ENCODE measurements around the gene GJC3.
A peak's percentile ranks its signal among the peaks of the same experiment; 100 is the strongest.
"Not testable (repeated sequence)": the region's sequence is repeated elsewhere in the genome, so short reads cannot be mapped to it uniquely, and the experiment has no call there.

The GJC3 gene

DNA sequence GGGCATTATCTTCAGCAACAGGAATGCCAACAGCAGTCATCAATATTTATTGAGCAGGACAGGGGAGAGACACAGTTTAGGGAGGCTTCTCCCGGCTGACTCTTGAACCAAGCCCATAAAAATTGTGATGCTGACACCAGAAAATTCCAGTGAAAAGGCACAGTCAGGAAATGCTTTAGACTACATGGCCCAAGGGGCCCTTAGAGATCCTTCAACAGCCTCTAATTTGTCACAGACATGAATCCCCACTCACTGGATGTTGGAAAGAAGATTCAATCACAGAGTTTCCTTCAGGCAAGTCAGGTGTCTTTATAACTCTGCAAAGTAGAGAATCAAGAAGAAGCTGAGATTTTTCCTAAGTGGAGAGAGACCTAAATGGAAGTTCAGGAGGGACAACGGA, 1.2 kb downstream of the GJC3 start:
- no peak for DNase-seq

DNA sequence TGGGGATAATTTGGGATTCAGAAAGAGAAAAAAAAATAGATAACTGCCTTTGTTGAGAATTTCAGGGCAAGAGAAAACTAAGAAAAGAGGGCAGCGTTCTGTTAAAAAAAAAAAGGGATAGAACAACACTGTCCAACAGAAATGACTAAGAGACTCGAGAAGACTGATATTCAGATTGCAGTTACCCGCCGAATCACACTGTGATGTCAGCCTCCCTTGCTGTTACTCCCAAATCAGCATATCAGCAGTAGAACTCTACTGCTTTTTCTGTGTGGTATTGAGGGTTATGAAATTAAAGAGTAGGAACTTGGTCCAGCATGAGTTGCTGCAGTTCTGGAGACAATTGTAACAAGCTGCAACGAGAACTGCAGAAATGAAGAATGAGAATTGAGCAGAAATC, 1.9 kb downstream of the GJC3 start:
- DNase-seq, result no peak

DNA sequence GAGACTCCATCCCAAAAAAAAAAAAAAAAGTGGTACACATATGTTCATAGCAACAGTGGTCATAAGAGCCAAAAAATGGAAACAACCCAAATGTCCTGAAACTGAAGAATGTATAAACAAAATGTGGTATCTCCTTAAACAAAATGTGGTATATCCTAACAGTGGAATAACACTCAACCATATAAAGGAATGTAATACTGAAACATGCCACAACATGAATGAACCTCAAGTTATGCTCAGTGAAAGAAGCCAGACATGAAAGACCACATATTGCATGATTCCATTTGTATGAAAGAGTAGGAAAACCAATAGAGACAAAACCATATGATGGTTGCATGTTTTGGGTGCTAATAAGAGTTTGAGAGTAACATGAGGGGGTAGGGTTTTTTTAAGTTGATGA, 3.1 kb downstream of the GJC3 start:
- DNase-seq, result no peak

DNA sequence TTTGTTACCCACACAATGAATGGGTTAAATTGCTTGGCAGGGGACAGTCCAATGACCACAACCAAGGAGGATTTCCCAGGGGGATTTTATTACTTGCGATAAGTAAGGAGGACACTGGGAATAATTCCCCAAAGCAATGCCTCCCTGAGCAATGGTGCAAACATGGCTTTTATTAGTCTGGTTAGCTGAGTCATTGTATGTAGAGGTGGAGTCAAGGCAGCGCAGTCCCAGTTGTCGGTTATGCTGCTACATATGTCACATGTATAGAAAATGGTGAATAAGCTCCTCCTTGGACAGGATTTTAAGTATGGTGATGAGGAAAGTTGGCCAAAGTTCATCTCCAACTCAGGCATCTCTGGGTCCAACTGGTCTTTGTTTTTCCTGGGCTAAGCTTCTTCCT, 6.2 kb downstream of the GJC3 start:
- no peak for DNase-seq

DNA sequence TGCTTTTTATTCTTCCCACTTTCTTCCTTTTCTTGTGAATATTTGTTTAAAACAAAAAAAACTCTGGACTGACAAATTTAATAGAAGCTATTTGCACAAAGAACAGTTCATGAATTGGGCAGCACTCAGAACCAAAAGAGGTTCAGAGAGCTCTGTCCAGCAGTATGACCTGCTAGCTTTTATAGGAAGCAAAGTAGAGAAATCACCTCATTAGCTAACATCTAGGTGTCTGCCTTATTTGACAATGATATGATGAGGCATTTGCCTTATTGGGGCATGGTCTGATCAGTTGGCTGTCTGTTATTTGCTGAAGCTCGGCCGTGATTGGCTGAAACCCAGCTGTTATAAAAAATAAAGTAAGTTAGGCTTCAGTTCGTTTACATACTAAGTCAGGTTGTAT, 9.3 kb downstream of the GJC3 start:
- DNase-seq, result no peak

DNA sequence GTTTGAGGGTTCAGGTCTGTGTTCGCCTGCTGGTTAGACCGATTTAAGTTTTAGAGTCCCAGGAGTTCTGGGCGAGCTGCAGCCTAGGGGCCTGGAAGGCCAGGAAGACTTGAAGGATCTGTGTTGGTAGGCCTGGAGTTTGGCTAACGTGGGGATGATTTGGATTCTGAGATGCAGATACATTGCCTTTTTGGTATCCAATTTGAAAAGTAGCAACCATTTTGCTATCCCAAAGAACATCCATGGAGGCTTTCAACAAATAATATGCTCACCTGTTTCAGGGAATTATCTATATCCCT, 9.7 kb downstream of the GJC3 start:
- DNase-seq, result no peak

DNA sequence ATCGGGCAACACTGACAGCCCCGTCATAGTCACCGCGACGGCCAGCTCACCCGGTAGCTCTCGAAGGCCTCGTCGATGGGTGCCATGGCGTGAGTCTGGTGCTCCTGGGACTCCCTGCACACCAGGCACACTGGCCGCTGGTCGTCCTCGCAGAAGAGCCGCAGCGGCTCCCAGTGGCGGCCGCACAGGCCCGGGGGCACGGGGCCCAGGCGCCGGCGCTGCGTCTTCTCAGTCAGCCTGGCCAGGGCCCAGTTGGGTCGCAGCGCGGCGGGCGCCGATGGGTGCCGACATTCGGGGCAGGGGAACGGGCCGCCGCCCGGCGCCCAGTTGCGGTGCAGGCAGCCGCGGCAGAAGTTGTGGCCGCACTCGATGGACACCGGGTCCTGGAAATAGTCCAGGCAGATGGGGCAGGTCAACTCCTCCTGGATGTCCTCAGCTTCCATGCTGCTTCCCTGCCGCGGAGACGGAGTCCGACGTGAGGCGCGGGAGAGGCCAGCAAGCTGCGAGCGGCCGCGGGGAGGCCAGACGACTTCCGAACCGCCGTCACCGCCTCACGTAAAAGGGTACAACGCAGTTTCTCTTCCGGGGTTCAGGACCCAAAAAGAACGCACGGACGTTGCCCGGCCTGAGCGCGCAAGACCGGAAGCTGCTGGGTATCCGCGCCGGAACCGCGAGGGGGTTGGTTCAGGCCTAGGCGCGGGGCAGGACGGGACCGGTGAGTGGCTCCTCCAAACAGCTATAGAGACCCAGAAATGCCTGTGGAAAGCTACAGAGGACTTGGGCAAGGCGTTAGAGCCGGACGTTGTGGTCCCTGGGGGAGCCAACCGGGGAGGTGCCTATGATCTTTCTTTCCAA, 10.2 kb downstream of the GJC3 start, which contains the start of gene TRIM4:
TRIM4 (minus strand) TSS at position 572 of the 855 bp plus-strand sequence; CDS start at position 443, 129 bp downstream.
- DNase-seq, result peak; percentile 94 to 96

DNA sequence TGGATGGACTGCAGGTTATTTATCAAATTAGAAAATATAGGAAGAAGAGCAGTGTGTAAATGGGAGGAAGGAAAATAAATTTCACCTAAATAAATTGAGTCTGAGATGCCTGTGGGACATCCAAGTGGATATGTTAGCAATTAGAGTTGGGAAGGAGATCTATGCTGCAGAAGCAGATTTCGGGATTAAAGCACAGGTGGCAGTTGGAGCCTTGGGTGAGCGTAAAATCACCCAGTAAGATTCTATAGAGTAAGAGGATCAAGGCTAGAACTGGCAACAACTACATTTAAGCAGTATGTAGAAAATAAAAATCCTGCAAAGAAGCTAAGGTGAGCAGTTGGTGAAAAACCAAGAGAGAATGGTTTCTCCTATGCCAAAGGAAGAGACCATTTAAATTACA, 18.4 kb downstream of the GJC3 start:
- no peak for DNase-seq

DNA sequence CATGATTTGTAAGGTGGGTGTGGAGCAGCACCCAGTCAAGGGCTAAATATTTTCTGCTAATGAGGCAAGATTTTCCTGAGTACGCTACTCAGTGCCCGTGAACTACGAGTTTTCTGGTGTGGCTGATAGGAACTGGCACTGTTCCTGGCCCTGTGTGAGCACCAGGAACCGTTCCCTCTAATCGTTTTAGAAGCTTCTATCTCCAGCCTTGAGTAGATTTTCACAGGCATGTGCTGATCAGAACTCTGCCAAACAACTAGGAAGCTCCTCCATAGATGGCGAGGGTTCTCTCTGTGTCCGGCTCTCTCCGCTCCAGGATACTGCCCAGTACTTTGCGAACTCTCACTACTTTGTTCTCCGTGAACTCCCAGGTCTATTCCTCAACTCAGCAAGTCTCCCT, 27.8 kb downstream of the GJC3 start:
- no peak for DNase-seq

DNA sequence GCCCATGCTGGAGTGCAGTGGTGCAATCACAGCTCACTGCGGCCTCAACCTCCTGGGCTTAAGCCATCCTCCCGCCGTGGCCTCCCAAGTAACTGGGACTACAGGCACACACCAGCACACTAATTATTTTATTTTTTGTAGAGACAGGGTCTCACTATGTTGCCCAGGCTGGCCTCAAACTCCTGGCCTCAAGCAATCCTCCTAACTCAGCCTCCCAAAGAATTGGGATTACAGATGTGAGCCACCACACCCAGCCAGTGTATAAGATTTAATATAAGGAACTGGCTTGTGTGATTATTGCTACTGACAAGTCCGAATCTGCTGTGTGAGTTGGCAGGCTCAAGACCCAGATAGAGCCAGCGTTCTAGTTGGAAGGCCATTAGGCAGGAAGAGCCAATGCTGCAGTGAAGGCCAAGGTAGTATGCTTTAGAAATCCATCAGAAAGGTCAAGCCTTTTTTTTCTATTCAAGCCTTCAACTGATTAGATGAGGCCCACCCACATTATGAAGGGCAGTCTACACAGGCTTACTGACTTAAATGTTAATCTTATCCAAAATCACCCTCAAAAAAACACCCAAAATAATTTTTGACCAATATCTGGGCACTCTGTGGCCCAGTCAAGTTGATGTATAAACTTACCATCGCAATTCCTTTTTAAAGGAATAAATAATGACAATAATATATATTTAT, 29.4 kb downstream of the GJC3 start:
- no peak for DNase-seq

DNA sequence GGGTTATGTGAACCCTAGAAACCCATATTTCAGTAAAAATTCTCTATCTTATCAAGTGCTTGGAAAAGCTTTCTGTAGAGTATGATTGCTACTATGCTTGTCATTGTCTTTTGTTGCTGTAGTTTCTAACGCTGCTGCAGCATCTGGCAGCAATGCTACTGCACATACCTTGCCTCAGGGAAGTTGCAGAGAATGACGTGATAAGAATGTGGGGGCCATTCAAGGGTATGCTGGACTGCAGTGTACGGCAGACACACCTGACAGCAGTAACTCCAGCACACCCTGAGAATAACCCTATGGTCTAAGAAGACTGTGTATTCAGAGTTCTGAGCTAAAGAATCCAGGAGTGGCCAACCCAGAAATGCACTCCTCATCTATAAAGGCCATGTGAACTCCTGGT, 30.6 kb downstream of the GJC3 start:
- DNase-seq, result no peak

DNA sequence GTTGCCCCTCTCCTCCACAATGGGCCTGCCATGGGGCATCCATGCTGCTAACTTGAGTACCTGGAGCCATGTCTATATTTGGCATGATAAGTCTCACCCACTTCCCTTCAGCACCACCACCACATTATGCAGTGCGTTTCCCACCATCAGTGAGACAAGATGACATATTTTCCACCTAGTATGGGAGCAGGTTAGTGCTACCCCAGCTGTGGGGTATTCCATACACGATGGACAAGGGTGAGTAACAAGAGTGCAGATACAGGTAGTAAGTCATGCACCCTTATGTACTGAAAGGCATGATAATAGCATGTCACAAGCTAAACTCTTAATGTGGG, 31.4 kb downstream of the GJC3 start:
- DNase-seq, result no peak

DNA sequence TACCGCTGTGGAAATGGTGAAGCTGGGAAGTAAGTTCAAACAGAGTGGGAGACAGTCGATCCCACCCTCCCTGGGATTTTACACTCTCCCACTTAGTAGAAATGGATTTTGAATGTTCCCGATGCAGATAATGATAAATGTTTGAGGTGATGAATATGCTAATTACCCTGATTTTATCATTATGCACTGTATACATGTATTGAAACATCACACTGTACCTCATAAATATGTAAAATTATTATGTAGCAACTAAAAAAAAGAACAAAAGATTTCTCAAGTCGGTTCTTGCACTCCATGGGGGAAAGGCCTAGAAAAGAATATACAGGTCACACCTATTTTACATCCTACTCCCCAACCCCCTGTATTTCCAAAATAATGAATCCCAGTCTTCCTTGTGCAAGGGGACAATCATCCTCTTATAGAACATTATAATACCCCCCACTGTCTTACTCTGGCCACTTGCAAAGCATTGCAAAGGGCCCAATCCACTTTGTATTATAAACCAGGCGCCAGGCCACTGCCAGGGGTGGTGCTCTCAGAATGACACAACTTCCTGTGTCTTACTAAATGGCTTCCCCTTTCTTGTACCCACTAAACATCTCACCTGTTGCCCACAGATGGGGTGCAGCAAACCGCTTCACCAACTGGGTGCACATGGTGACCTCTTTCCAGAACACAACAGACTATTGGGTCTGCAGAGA, 31.9 kb downstream of the GJC3 start:
- DNase-seq, result no peak

DNA sequence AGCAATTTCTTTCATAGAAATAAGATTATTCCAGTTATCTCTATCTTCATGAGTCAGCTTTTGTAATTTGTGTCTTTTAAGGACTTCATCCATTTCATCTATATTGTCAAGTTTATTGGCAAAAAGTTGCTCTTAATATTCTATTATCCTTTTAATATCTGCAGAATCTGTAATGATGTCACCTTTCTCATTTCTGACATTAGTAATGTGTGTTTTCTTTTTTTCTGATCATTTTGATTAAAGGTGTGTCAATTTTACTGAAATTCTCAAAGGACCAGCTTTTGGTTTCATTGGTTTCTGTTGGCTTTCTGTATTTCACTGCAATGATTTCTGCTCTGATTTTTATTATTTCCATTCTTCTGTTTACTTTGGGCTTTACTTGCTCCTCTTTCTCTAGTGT, 34.7 kb downstream of the GJC3 start:
- no peak for DNase-seq

DNA sequence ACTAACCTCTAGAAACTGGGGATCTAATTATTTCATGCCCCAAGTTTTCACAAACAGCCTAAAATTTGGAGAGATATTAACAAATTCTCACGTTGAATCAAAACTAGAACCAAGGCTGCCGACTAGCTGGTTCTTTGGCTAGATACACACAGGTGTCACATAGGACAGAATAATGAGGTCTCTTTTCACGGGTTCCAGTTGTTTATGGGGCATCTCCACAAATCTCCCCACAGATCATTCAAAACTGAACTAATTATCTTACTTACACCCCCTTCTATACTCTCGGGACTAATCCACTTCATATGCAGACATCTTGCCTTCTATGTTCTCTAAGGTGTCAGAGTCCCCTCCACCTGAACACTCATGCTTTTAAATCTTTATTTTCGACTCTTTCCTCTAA, 36.1 kb downstream of the GJC3 start:
- DNase-seq, result no peak

DNA sequence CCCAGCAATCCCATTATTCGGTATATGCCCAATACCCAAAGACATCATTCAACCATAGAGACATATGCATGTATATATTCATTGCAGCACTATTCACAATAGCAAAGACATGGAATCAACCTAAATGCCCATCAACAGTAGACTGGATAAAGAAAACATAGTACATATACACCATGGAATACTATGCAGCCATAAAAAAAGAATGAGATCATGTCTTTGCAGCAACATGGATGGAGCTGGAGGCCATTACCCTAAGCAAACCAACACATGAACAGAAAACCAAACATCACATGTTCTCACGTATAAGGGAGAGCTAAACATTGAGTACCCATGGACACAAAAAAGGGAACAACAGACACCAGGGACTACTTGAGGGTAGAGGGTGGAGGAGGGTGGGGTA, 39.1 kb downstream of the GJC3 start:
- DNase-seq, result not testable (repeated sequence)

DNA sequence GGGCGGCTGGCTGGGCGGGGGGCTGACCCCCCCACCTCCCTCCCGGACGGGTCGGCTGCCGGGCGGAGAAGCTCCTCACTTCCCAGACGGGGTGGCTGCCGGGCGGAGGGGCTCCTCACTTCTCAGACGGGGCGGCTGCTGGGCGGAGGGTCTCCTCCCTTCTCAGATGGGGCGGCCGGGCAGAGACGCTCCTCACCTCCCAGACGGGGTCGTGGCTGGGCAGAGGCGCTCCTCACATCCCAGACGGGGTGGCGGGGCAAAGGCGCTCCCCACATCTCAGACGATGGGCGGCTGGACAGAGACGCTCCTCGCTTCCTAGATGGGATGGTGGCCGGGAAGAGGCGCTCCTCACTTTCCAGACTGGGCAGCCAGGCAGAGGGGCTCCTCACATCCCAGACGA, 41.1 kb downstream of the GJC3 start:
- not testable (repeated sequence) for DNase-seq

DNA sequence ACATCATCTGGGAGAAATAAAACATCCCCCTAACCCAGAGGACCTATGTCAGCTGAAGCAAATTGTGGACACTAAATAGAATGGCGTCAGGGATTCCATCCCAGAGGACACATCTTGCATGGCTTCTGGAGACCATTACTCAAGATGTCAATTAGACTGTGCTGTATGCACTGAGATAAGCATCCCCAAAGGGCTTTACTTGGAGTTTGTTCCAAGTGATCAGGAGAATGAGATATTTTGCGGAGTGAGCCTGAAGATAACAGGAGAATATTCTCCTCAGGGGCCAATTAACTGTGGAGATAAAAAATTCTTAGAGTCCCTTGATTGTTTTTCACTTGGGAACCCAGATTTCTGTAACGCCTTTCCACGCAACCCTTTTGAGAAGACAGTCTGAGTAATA, 48.0 kb downstream of the GJC3 start:
- no peak for DNase-seq

DNA sequence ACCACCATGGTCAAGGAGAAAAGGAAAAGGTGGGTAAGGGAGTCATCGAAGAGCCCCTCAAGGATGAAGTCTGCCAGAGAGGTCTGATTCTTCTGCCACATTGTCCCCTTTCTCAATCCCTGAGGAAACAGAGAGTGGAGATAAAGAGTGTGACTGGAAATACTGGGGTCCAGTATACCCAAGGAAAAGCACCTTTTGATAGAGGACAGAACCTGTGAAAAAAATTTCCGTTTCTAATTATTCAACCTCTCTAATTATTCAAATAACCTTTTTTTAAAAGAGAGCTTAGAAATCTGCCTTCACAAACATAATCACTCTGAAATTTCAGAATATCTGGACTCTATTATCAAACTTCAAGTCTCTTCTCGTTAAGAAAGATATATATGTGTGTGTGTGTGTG, 52.5 kb downstream of the GJC3 start, which contains the start of gene OR2AE1:
OR2AE1 (minus strand) TSS at position 101 of the 400 bp plus-strand sequence; CDS start at position 101, 0 bp downstream.
- no peak for DNase-seq

DNA sequence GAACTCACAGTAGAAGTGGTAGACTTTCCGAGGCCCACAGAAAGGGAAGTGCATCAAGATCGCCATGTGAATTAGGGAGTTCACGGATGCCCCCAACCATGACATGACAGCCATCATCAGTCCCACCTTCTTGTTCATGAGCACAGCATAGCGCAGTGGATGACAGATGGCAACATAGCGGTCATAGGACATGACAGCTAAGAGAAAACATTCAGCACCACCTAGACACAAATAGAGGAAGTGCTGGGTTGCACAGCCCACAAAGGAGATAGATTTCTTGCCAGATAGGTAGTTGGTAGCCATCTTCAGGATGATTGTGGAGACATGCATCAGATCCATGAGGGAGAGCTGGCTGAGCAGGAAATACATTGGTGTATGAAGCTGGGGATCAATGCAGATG, 52.9 kb downstream of the GJC3 start:
- DNase-seq, result no peak
